ENCODE results near the gene RPAP2. TPM values are rescaled to one million over a fixed set of nuclear protein-coding genes. Genes with fewer than 3 reads are reported as not detected.

Gene RPAP2
- total RNA-seq, 1 experiment from 2014 or later = 19.8 TPM

DNA sequence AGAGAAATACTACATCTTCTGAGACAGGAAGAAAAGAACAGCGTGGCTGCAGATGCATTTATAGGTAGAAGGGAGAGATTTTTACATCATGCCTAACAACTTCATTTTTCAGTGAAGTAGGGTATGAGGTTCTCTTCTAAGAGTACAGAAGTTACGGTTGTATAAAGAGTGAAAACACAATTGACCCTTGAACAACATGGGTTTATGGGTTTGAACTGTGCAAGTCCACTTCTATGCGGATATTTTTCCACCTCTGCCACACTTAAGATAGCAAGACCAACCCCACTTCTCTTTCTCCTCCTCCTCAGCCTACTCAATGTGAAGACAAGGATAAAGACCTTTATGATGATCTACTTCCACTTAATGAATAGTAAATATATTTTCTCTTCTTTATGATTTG lies 64.5 kb downstream of the RPAP2 start (continued):
- TF ChIP-seq, protein P1, sequence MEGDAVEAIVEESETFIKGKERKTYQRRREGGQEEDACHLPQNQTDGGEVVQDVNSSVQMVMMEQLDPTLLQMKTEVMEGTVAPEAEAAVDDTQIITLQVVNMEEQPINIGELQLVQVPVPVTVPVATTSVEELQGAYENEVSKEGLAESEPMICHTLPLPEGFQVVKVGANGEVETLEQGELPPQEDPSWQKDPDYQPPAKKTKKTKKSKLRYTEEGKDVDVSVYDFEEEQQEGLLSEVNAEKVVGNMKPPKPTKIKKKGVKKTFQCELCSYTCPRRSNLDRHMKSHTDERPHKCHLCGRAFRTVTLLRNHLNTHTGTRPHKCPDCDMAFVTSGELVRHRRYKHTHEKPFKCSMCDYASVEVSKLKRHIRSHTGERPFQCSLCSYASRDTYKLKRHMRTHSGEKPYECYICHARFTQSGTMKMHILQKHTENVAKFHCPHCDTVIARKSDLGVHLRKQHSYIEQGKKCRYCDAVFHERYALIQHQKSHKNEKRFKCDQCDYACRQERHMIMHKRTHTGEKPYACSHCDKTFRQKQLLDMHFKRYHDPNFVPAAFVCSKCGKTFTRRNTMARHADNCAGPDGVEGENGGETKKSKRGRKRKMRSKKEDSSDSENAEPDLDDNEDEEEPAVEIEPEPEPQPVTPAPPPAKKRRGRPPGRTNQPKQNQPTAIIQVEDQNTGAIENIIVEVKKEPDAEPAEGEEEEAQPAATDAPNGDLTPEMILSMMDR (IDR thresholded peaks at IDR 0.05) = no peak
- TF ChIP-seq, protein P2, sequence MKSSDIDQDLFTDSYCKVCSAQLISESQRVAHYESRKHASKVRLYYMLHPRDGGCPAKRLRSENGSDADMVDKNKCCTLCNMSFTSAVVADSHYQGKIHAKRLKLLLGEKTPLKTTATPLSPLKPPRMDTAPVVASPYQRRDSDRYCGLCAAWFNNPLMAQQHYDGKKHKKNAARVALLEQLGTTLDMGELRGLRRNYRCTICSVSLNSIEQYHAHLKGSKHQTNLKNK (CRISPR knock-in tag; IDR thresholded peaks at IDR 0.05) = no peak
- TF ChIP-seq ZNF263 (CRISPR knock-in tag; IDR thresholded peaks at IDR 0.05; ENCODE audit: low read depth) = no peak
- no peak for TF ChIP-seq ZNF671 (CRISPR knock-in tag; IDR thresholded peaks at IDR 0.05)
- TF ChIP-seq FOXP1 (CRISPR knock-in tag; IDR thresholded peaks at IDR 0.05; ENCODE audit: borderline replicate concordance) = no peak
- no peak for TF ChIP-seq ATF6 (CRISPR knock-in tag; IDR thresholded peaks at IDR 0.05)

GRCh38 chr1:92365378-92366039 lies 66.7 kb downstream of the RPAP2 start:
- 0 out of 2 replicates have a peak, but pooled peaks cover 3% of the 10 kb centered on the region for H3K36me3 Mint-ChIP-seq
- no peak for DNase-seq (ENCODE audit: low spot score)
- no peak overlapping the region for H3K4me3 Mint-ChIP-seq
- H3K27ac Mint-ChIP-seq = no peak overlapping the region
- ChIA-PET CTCF (no interaction called here), POLR2A (no interaction called here)
- TF ChIP-seq ZNF263 (CRISPR knock-in tag; IDR thresholded peaks at IDR 0.05; ENCODE audit: low read depth) (no peak), PRRX2 (CRISPR knock-in tag; IDR thresholded peaks at IDR 0.05) (no peak), ATF1 (CRISPR knock-in tag; IDR thresholded peaks at IDR 0.05) (no peak), ZNF423 (CRISPR knock-in tag; IDR thresholded peaks at IDR 0.05) (no peak), TEAD1 (CRISPR knock-in tag; IDR thresholded peaks at IDR 0.05) (no peak), TCF7 (CRISPR knock-in tag; IDR thresholded peaks at IDR 0.05; ENCODE audit: low read depth) (no peak), E2F1 (CRISPR knock-in tag; IDR thresholded peaks at IDR 0.05) (no peak), CREM (CRISPR knock-in tag; IDR thresholded peaks at IDR 0.05) (no peak), IRF1 (CRISPR knock-in tag; IDR thresholded peaks at IDR 0.05) (no peak), ZNF396 (CRISPR knock-in tag; IDR thresholded peaks at IDR 0.05; ENCODE audit: borderline replicate concordance) (no peak), ERG (CRISPR knock-in tag; IDR thresholded peaks at IDR 0.05) (no peak), E2F4 (CRISPR knock-in tag; IDR thresholded peaks at IDR 0.05; ENCODE audit: borderline replicate concordance, low read depth) (no peak), CREB1 (CRISPR knock-in tag; IDR thresholded peaks at IDR 0.05) (no peak)
- TF ChIP-seq, protein P1 (IDR thresholded peaks at IDR 0.05) = no peak
- no peak for ATAC-seq
- no peaks in the 10 kb centered on the region for H3K9me3 Mint-ChIP-seq
- H3K4me1 Mint-ChIP-seq = no peaks in the 10 kb centered on the region
- no peaks in the 10 kb centered on the region for H3K27me3 Mint-ChIP-seq (ENCODE audit: low read depth)

Data from WTC11 (cell line).